Ishikawa (cell line): ENCODE results near the gene OAT.
A peak's percentile ranks its signal among the peaks of the same experiment; 100 is the strongest.

Source experiments
- CEBPB ChIP-seq: IDR thresholded peaks from 2 replicates; pipeline ENCODE4 v1.6.1; 2012
- CREB1 ChIP-seq: IDR thresholded peaks from 2 replicates; pipeline ENCODE4 v1.6.1; 2012; ENCODE audit warnings: low read depth
- EGR1 ChIP-seq: IDR thresholded peaks from 2 replicates; pipeline ENCODE4 v1.6.1; 2012
- EP300 ChIP-seq: IDR thresholded peaks from 2 replicates; pipeline ENCODE4 v1.6.1; 2012; ENCODE audit warnings: borderline replicate concordance
- FOXM1 ChIP-seq: IDR thresholded peaks from 2 replicates; pipeline ENCODE4 v1.6.1; 2012; ENCODE audit warnings: low read depth, borderline replicate concordance
- NFIC ChIP-seq: IDR thresholded peaks from 2 replicates; pipeline ENCODE4 v1.6.1; 2012
- RAD21 ChIP-seq: IDR thresholded peaks from 2 replicates; pipeline ENCODE4 v1.6.1; 2012; ENCODE audit warnings: low read depth
- TAF1 ChIP-seq: IDR thresholded peaks from 2 replicates; pipeline ENCODE4 v1.6.1; 2012; ENCODE audit warnings: low read depth, mild to moderate bottlenecking
- TCF12 ChIP-seq: IDR thresholded peaks from 2 replicates; pipeline ENCODE4 v1.6.1; 2012; ENCODE audit warnings: low read depth
- TEAD4 ChIP-seq: IDR thresholded peaks from 2 replicates; pipeline ENCODE4 v1.6.1; 2012
- YY1 ChIP-seq: IDR thresholded peaks from 2 replicates; pipeline ENCODE4 v1.6.1; 2012; ENCODE audit warnings: low read depth
- ZBTB7A ChIP-seq: IDR thresholded peaks from 2 replicates; pipeline ENCODE4 v1.6.1; 2012; ENCODE audit warnings: low read depth
- TF ChIP-seq, protein P1 (sequence below): IDR thresholded peaks from 2 replicates; pipeline ENCODE4 v1.6.1; 2012
- TF ChIP-seq, protein P2 (sequence below): IDR thresholded peaks from 2 replicates; pipeline ENCODE4 v1.6.1; 2012; ENCODE audit warnings: low read depth, mild to moderate bottlenecking
- TF ChIP-seq, protein P3 (sequence below): IDR thresholded peaks from 2 replicates; pipeline ENCODE4 v1.6.1; 2012

The OAT gene

DNA sequence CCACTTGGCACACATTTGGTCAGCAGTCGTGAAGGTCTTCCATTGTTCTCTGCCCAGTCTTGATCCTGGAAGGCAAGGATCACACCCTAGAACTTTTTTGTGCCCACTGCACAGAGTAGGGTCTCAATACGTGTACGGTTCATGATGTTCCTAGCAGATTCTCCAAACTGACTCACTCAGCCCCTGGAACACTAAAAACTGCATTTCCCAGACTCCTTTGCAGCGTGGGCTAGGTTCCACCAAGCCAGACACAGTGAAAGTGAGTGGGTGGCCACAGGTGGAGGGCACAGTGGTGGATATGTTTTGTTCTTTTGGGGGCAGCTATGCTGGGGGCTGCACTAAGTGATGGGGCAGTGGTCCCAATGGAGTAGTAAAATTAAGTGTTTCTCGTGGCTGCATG, 41.4 kb upstream of the OAT start:
- TF ChIP-seq, protein P1, sequence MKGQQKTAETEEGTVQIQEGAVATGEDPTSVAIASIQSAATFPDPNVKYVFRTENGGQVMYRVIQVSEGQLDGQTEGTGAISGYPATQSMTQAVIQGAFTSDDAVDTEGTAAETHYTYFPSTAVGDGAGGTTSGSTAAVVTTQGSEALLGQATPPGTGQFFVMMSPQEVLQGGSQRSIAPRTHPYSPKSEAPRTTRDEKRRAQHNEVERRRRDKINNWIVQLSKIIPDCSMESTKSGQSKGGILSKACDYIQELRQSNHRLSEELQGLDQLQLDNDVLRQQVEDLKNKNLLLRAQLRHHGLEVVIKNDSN: no peak
- TF ChIP-seq ZBTB7A: no peak
- no peak for TF ChIP-seq EP300
- no peak for TF ChIP-seq RAD21
- TF ChIP-seq EGR1: no peak
- TF ChIP-seq YY1: no peak
- TF ChIP-seq TAF1: no peak
- TF ChIP-seq CREB1: no peak
- TF ChIP-seq FOXM1: no peak
- no peak for TF ChIP-seq NFIC

DNA sequence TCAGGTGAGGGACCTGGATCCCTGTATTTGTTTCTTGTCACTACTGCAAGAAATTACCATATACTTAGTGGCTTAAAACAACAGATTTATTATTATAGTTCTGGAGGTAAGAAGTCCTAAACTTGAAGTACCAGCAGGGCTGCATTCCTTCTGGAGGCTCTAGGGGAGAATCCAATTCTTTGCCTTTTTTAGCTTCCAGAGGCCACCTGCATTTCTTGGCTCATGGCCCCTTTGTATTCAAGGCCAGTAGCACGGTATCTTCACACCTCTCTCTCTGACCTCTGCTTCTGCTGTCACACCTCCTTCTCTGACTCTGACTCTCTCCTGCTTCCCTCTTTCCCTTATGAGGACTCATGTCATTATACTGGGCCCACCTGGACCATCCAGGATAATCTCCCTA, 40.7 kb upstream of the OAT start:
- TF ChIP-seq TCF12 (peak; percentile 97), RAD21 (no peak; the same call in 1 of the 2 replicates), YY1 (no peak), TEAD4 (peak; percentile 97), NFIC (peak; percentile 94), EP300 (peak; percentile 89), CEBPB (no peak), FOXM1 (peak; percentile 83), ZBTB7A (no peak), EGR1 (no peak), CREB1 (no peak), TAF1 (no peak)
- TF ChIP-seq, protein P2, sequence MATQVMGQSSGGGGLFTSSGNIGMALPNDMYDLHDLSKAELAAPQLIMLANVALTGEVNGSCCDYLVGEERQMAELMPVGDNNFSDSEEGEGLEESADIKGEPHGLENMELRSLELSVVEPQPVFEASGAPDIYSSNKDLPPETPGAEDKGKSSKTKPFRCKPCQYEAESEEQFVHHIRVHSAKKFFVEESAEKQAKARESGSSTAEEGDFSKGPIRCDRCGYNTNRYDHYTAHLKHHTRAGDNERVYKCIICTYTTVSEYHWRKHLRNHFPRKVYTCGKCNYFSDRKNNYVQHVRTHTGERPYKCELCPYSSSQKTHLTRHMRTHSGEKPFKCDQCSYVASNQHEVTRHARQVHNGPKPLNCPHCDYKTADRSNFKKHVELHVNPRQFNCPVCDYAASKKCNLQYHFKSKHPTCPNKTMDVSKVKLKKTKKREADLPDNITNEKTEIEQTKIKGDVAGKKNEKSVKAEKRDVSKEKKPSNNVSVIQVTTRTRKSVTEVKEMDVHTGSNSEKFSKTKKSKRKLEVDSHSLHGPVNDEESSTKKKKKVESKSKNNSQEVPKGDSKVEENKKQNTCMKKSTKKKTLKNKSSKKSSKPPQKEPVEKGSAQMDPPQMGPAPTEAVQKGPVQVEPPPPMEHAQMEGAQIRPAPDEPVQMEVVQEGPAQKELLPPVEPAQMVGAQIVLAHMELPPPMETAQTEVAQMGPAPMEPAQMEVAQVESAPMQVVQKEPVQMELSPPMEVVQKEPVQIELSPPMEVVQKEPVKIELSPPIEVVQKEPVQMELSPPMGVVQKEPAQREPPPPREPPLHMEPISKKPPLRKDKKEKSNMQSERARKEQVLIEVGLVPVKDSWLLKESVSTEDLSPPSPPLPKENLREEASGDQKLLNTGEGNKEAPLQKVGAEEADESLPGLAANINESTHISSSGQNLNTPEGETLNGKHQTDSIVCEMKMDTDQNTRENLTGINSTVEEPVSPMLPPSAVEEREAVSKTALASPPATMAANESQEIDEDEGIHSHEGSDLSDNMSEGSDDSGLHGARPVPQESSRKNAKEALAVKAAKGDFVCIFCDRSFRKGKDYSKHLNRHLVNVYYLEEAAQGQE: no peak
- TF ChIP-seq, protein P1: no peak
- TF ChIP-seq, protein P3, sequence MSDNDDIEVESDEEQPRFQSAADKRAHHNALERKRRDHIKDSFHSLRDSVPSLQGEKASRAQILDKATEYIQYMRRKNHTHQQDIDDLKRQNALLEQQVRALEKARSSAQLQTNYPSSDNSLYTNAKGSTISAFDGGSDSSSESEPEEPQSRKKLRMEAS: peak; percentile 94

DNA sequence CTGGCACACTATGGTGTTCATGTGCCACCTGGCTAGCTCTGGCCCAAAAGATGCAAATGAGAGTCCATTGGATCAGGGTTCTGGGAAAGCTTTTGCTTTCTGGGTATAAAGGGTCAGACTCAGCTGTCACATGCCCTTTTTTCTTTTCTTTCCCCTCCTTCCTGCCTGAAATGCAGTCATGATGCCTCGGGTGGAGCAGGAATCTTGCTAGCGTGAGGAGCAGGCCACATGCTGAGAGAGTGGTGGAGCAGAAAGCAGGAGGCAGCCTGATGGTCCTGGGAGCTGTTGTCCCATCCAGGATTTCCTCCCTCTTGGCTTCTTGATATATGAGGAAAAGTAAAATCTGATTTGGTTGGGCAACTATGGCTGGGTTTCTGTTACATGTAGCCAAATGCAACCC, 40.2 kb upstream of the OAT start:
- TF ChIP-seq, protein P1: peak; percentile 59; the same call in 1 of the 2 replicates
- 0 out of 2 replicates have a peak, but pooled peaks have one; percentile 44 for TF ChIP-seq YY1
- no peak for TF ChIP-seq NFIC
- TF ChIP-seq TEAD4: peak; percentile 47
- TF ChIP-seq, protein P3: peak; percentile 23

DNA sequence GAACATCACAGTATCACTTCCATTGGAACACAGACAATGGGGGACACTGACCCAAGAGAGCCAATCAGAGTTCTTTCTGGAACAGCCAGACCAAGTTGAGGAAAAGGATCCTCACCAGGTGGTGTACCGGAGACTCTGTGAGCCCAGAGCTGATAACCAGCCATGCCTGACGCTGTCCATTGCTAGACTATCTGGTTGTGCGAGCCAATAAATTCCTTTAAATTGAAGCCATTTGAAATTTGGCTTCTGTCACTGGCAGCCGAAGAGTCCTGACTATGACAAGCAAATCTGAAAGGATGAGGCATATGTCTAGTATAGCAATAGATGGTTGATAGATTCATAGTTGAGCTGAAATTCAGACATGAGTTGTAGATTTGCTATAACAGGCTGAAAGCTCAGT, 39.8 kb upstream of the OAT start:
- TF ChIP-seq TEAD4 (peak; percentile 40; the same call in 1 of the 2 replicates), YY1 (no peak), NFIC (peak; percentile 64), TCF12 (peak; percentile 54), EP300 (peak; percentile 40; the same call in 1 of the 2 replicates), EGR1 (no peak), CREB1 (no peak)
- TF ChIP-seq, protein P2: no peak; the same call in 1 of the 2 replicates

DNA sequence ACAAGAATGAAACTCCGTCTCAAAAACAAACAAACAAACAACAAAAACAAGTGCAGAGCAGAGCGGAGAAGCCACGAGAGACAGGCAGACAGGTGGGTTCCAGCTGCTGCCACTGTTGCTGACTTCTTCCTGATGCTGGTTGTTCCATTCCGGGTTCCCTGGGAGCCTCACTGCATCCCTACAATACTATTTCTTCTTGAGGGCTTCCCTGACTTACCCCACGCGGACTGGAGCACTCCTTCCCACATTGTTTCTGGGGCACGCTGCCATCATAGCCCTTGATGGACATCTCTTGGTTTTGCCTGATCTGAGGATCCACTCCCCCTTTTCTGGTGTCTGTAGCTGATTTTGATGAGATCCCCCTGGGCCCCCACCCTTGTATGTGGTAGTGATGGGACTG, 36.7 kb upstream of the OAT start:
- no peak for TF ChIP-seq FOXM1

DNA sequence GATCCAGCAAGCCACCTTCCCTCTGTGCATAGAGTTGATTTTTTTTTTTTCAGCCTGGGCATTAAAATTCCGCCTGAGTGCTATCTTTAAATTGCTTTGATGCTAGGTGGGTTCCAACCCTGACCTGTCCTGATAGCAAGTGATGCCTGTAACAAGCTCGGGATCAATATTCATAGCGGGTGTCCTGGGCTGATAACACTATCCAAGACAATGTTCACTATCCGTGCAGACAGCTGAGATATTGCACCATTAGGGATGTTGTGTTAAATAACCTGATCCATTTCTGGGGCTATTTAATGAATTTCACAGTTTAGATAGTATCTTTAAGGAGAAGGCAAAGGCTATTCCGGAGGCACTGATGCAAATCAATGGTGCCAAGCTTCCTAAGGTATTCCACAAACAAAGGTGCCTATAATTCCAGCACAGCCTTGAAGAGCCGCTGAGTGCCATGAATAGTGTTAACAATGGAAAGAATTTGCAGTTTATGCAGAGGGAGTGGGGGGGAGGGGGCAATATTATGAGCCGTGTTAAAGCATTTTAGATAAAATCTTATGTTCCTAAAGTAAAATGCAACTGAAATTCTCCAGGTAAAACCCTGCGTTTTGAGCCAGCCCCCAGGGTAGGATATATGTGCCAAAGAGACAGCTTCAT, 35.4 kb upstream of the OAT start:
- TF ChIP-seq ZBTB7A: no peak
- TF ChIP-seq, protein P2: no peak
- TF ChIP-seq TEAD4: peak; percentile 10; the same call in 1 of the 2 replicates
- TF ChIP-seq EGR1: no peak
